ENCODE data around the gene SFXN4. TPM values are rescaled to one million over a fixed set of nuclear protein-coding genes. Genes with fewer than 3 reads are reported as not detected.

SFXN4 gene, protein sequence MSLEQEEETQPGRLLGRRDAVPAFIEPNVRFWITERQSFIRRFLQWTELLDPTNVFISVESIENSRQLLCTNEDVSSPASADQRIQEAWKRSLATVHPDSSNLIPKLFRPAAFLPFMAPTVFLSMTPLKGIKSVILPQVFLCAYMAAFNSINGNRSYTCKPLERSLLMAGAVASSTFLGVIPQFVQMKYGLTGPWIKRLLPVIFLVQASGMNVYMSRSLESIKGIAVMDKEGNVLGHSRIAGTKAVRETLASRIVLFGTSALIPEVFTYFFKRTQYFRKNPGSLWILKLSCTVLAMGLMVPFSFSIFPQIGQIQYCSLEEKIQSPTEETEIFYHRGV
- 18.4 and 21.7 TPM in 2 replicates for total RNA-seq

DNA sequence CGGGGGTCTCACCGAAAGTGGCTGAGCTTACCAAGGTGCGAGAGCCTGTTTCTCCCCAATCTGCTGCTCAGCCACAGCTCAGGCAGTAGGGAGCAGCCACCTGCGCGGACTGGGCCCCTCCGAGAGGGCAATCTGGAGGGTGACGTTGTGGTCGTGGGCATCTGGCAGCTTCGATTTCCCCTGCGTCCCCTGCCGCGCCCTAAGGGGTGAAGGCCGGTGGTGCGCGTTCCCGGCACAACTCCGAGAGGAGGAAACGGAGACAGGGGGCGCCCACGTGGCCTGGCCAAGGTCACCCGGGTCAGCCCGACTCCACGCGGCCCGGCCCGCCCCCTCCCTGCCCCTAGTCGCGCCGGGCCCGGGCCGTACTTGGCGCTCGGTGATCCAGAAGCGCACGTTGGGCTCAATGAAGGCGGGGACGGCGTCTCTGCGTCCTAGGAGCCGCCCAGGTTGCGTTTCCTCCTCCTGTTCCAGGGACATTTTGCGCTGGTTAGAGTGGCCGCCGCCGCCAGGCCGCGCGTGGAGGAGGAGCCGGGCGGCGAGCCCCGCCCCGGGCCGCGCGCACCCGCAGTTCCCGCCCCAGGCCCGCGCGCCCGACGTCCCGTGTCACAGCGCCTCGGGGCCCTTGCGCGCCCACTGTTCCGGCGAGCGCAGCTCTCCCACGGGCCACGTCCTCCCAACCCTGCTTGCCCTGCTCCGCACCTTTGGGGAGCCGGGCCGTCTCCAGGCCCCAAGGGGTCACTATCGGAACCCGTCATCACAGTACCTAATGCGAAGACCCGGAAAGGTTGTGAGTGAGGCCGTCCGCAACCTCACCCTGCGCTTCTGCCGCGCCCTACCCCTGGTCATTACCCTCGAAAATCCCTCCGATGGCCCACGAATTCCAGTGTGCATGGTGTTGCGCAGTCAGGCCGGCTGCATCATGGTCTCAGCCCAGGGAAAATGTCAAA lies at the start of gene SFXN4:
Gene SFXN4 (minus strand): TSS at position 544 of the 947 bp plus-strand sequence. CDS start 67 bp downstream, at position 477.
- TF ChIP-seq, protein P1, sequence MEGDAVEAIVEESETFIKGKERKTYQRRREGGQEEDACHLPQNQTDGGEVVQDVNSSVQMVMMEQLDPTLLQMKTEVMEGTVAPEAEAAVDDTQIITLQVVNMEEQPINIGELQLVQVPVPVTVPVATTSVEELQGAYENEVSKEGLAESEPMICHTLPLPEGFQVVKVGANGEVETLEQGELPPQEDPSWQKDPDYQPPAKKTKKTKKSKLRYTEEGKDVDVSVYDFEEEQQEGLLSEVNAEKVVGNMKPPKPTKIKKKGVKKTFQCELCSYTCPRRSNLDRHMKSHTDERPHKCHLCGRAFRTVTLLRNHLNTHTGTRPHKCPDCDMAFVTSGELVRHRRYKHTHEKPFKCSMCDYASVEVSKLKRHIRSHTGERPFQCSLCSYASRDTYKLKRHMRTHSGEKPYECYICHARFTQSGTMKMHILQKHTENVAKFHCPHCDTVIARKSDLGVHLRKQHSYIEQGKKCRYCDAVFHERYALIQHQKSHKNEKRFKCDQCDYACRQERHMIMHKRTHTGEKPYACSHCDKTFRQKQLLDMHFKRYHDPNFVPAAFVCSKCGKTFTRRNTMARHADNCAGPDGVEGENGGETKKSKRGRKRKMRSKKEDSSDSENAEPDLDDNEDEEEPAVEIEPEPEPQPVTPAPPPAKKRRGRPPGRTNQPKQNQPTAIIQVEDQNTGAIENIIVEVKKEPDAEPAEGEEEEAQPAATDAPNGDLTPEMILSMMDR (IDR thresholded peaks at IDR 0.05): no peak
- POLR2A ChIA-PET: interaction anchor here (0.5 to 2.2 kb wide), 10 partner anchors 11 to 313 kb away, joined by 3 to 10 read pairs (median 4); partner anchors contain the start of genes DENND10 and GRK5
- ATAC-seq (ENCODE audit: low read depth) (peak; percentile 93), DNase-seq (peak; percentile 83)
- Mint-ChIP-seq H3K27me3 (no peaks in the 10 kb centered on the region), H3K4me1 (peaks cover 18% of the 10 kb centered on the region), H3K27ac (peak within 1 kb of the TSS; percentile 88), H3K9me3 (no peaks in the 10 kb centered on the region), H3K36me3 (ENCODE audit: low read depth) (peaks cover 43% of the 10 kb centered on the region), H3K4me3 (peak within 1 kb of the TSS; percentile 92)
- intact Hi-C loops (cut with micrococcal nuclease): loop anchor here (1.0 to 10.0 kb wide), 9 partner anchors 13 to 707 kb away; partner anchors contain the start of genes CACUL1, DENND10, EIF3A and GRK5
- CTCF ChIA-PET: interaction anchor here (2.2 kb wide), 1 partner anchor 41 kb away, joined by 7 read pairs; no protein-coding TSS in a partner anchor

DNA sequence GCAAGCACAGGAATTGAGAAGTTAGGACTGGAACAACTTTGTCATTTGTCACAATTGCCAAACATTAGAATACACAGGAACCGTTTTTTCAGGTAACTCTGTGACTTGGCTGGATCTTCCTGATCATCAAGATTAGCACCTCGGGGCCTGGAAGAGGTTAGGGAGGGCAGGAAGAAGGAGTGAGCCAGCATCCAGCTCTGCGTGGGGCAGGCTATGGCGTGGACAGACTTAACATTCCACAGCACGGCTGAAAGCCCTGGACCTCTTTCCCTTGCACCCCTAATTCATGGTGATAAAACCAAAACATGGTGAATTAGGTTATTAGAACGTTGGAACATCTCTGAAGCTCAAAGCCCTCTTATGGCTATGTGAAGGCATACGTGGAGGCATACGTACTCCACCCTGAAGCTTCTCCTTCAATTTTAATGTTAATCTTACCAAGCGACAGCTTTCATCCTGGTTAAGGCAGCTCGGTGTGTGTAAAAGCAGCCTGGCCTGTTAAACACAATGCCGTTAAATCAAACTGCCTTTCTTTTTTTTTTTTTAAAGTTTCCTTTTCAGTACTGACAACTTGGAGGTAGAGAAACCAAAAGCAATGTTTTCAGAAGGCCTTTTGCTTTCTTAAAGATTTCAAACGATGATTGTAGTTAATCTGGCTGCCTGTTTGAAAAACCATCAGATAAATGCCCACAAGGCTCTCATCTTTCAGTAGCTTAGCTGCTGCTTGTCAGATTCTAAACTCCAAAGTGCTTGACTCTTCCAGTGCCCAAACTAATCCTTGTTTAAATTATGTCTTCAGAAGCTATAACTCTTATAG lies 46.3 kb upstream of the SFXN4 start:
- CTCF ChIA-PET: interaction anchor here (1.1 to 1.6 kb wide), 4 partner anchors 110 to 278 kb away, joined by 3 to 5 read pairs (median 4); no protein-coding TSS in a partner anchor
- peak overlapping the region; percentile 19 for H3K4me3 Mint-ChIP-seq
- H3K27ac Mint-ChIP-seq: peak overlapping the region; percentile 66
- TF ChIP-seq, protein P1 (IDR thresholded peaks at IDR 0.05): no peak
- H3K36me3 Mint-ChIP-seq (ENCODE audit: low read depth): peaks cover 17% of the 10 kb centered on the region
- H3K4me1 Mint-ChIP-seq: peaks cover 62% of the 10 kb centered on the region
- intact Hi-C loops (cut with micrococcal nuclease): no loop called here
- H3K9me3 Mint-ChIP-seq: no peaks in the 10 kb centered on the region
- DNase-seq (no peak), ATAC-seq (ENCODE audit: low read depth) (no peak)
- POLR2A ChIA-PET: interaction anchor here (0.6 to 2.3 kb wide), 4 partner anchors 27 to 95 kb away, joined by 3 to 11 read pairs (median 4); no protein-coding TSS in a partner anchor
- H3K27me3 Mint-ChIP-seq: no peaks in the 10 kb centered on the region

DNA sequence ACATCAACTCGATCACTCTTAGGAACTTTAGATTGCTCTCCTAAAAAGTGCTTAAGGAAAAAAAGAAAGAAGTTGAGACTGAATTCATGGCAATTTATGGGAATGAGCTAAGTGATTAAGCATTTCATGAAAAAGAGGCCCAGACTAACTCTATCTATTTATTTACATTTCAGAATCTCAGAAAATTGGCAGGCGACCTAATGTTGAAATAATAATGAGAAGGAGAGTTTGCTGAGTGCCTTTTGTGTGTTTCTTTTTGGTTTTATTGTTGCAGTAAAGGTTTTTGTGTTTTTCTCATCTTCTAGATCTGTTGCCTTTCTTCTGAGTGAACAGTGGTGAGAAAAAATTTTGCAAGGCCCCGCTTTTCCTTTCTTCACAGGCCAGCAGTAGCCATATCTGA lies 45.7 kb upstream of the SFXN4 start:
- peak overlapping the region; percentile 41 for H3K27ac Mint-ChIP-seq
- intact Hi-C loops (cut with micrococcal nuclease): no loop called here

DNA sequence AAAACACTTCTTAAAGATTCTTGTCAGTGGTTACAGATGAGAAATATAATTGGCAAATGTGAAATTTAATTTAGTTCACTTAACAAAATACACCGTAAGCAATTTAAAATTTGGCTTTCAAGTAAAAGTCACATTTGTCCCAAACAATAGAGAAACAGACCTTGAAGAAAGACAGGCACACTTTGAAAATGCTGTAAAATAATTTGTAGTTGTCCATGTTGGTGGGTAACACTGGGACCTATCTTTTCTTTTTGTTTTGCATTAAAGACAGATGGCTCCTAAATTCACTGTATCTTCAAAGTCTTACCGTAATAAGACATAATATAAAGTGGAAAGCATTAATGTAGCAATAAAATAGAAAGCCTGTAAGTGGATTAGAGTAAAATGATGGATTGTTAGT lies 45.1 kb upstream of the SFXN4 start:
- TF ChIP-seq, protein P1 (IDR thresholded peaks at IDR 0.05): no peak
- no peak for ATAC-seq (ENCODE audit: low read depth)
- no peaks in the 10 kb centered on the region for H3K9me3 Mint-ChIP-seq
- intact Hi-C loops (cut with micrococcal nuclease): no loop called here
- no peaks in the 10 kb centered on the region for H3K27me3 Mint-ChIP-seq
- ChIA-PET POLR2A (interaction anchor here (1.8 to 5.6 kb wide), 3 partner anchors 61 to 97 kb away, joined by 7 to 134 read pairs (median 11); no protein-coding TSS in a partner anchor), CTCF (interaction anchor here (0.9 to 2.3 kb wide), 5 partner anchors 58 to 279 kb away, joined by 3 to 31 read pairs (median 3); no protein-coding TSS in a partner anchor)
- peaks cover 66% of the 10 kb centered on the region for H3K4me1 Mint-ChIP-seq
- no peak overlapping the region for H3K4me3 Mint-ChIP-seq
- no peak for DNase-seq
- no peak overlapping the region for H3K27ac Mint-ChIP-seq
- H3K36me3 Mint-ChIP-seq (ENCODE audit: low read depth): peaks cover 15% of the 10 kb centered on the region

More for the DNA sequence above, 45.7 kb upstream of the SFXN4 start:
- TF ChIP-seq, protein P1 (IDR thresholded peaks at IDR 0.05): no peak
- ATAC-seq (ENCODE audit: low read depth) (no peak), DNase-seq (no peak)
- Mint-ChIP-seq H3K36me3 (ENCODE audit: low read depth) (peaks cover 15% of the 10 kb centered on the region), H3K9me3 (no peaks in the 10 kb centered on the region), H3K4me1 (peaks cover 67% of the 10 kb centered on the region), H3K27me3 (no peaks in the 10 kb centered on the region), H3K4me3 (no peak overlapping the region)
- ChIA-PET CTCF (interaction anchor here (1.4 to 1.6 kb wide), 3 partner anchors 110 to 279 kb away, joined by 3 to 5 read pairs (median 4); no protein-coding TSS in a partner anchor), POLR2A (interaction anchor here (2.3 kb wide), 1 partner anchor 95 kb away, joined by 11 read pairs; no protein-coding TSS in a partner anchor)
